Measurements from ENCODE around the gene SUB1.
"Not testable (repeated sequence)": the region's sequence is repeated elsewhere in the genome, so short reads cannot be mapped to it uniquely, and the experiment has no call there.

Gene SUB1

GRCh38 chr5:32566319-32567111, 18.8 kb upstream of the SUB1 start:
- no peak for DNase-seq (ENCODE audit: low read depth)

DNA sequence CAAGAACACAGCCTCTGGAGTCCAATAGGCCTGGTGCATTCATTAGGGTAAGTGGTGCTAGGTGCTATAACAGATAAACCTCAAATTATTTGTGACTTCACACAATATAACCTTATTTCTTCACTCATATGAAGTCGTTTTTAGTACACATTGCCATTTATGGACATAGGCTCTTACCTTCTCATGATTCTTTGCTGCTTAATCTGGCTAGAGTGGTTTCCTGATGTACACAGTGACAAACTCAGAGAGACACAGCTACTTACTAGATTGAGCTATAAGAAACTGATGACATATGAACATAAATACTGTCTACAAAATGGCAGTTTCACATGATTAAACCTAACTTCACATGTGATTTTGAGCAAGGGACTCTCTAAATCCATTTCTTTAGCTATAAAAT, 14.2 kb upstream of the SUB1 start:
- DNase-seq (ENCODE audit: low read depth) = no peak

GRCh38 chr5:32572778-32573480, 12.4 kb upstream of the SUB1 start:
- DNase-seq (ENCODE audit: low read depth) = no peak

DNA sequence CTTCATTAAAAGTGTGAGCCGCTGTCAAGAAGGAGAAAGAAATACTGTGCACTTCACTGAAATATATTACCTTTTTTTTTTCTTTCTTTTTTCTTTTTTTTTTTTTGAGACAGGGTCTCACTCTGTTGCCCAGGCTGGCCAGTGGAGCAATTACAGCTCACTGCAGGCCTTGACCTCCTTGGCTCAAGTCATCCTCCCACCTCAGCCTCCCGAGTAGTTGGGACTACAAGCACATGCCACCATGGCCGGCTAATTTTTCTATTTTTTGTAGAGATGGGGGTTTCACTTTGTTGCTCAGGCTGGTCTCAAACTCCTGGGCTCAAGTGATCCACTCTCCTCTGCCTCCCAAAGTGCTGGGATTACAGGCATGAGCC, 11.9 kb upstream of the SUB1 start:
- DNase-seq (ENCODE audit: low read depth) = not testable (repeated sequence)

GRCh38 chr5:32574540-32575175, 10.7 kb upstream of the SUB1 start:
- no peak for DNase-seq (ENCODE audit: low read depth)

GRCh38 chr5:32578363-32578762, 7.0 kb upstream of the SUB1 start:
- DNase-seq (ENCODE audit: low read depth) = no peak

- no peak for DNase-seq (ENCODE audit: low read depth)
These were observed 6.6 kb upstream of the SUB1 start for GRCh38 chr5:32578764-32579163.

GRCh38 chr5:32581010-32581785, 4.2 kb upstream of the SUB1 start:
- DNase-seq (ENCODE audit: low read depth) = no peak

DNA sequence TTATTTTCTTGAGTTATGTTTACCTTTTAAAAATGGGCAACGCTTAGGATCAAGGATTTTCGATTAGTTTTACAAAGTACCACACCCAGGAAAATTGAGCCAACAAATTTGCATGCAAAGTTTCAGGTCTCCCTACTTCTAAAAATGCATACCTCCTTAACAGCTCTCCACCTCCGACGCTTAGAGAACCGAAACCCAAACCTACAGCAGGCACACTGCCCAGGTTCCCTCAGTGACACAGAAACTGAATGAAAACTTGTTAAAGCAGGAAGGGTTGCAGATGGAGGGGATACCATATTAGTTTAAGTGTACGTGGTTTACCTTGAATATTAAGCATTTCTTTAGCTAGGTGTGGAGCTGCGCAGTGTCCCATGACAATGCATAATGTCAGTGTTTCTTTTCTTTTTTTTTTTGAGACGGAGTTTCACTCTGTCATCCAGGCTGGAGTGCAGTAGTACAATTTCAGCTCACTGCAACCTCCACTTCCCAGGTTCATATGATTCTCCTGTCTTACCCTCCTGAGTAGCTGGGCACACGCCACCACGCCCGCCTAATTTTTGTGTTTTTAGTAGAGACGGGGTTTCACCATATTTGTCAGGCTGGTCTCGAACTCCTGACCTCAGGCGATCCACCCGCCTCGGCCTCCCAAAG, 1.6 kb upstream of the SUB1 start:
- no peak for DNase-seq (ENCODE audit: low read depth)

DNA sequence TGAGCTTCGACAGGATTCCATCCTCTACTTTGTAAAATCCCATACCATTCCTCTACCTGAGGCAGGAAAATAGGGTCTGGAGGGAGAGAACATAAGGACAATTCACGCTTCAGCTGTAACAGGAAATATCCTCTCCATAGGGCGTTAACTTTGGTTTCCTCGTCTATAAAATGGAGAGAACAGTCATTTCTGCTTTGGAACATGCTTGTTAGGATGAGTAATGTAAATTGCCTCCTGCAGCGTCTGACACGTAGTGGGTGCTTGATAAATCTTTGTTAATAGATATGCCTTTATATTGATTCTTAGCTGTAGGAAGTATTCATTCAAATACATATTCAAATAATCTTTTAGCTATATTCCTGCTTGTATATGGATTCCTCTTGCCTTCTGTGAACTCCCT, 711 bp upstream of the SUB1 start:
- no peak for DNase-seq (ENCODE audit: low read depth)

DNA sequence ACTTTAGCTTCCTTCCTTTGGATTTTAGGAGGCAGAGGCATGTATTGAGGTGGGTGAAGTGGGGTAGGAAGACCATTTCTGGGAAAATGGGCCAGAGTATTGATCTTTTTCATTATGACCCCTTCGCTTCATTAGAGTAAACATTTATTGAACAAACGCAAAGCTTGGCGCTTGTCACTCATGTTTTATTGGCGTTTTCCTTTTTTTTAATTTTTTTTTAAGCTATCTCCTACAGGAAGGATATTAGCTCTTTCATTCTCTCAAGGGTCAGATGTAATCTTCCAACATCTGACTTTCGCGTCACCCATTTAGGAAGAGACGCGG, 273 bp upstream of the SUB1 start:
- no peak for DNase-seq (ENCODE audit: low read depth)

GRCh38 chr5:32586276-32586599, 881 bp downstream of the SUB1 start:
- no peak for DNase-seq (ENCODE audit: low read depth)

DNA sequence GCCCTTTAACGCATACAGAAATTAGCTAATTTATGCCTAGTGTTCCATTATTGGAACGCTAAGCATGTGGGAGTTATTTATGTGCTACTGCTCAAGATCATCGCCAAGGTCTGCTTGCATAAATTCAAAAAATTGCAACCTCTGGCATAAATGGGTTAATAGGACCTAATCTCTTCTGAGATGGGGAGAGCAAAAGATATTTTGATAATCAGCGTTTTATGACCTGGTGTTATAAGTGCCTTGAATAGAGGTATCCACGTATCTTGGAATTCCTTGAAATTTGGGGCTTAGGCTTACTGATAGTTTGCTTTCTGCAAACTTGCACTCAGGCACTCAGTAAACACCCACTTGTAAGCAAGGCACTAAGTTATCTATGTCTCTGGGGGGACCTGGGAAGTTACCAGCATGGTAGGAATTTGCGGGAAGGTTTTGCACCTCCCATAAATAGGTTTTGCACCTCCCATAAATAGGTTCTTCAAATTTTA, 1.8 kb downstream of the SUB1 start:
- no peak for DNase-seq (ENCODE audit: low read depth)

DNA sequence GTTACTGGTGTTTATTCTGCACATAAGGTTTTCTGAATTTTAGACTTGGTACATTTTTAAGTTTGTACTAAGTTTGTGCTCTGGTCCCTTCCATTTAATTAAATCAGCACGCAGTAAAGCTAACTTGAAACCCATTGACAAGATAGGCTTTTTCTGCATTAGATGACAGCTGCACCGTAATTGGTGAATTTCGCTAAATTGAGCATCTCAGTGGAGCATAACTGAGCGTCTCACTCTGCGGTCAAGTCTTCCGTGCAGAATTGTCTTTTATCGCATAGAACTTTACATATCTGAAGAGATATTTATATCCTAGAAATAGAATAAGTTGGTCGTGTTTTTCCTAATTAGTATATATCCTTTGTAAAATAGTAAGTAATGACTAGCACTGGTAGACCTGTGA, 4.1 kb downstream of the SUB1 start:
- DNase-seq (ENCODE audit: low read depth) = no peak

GRCh38 chr5:32589942-32590869, 4.8 kb downstream of the SUB1 start:
- DNase-seq (ENCODE audit: low read depth) = peak; percentile 70

DNA sequence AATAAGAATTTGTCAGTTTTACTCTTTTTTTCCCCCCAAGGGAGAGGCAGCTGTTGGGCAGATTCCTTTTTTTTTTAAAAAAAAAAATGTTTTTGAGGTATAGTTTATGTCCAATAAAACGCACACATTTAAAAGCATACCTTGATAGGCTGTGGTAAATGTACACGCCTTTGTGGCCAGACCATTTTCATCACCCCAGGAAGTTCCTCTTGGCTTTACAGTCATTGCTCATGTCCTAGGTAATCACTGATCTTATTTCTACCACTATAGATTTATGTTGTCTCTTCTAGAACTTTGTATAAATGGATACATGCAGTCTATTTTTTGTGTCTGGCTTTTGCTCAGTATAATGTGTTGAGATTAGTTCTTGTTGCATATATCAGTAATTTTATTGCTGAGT, 9.8 kb downstream of the SUB1 start:
- DNase-seq (ENCODE audit: low read depth) = no peak

- no peak for DNase-seq (ENCODE audit: low read depth)
These were observed 11.8 kb downstream of the SUB1 start for GRCh38 chr5:32597041-32597629.

GRCh38 chr5:32598260-32598937, 13.0 kb downstream of the SUB1 start:
- DNase-seq (ENCODE audit: low read depth) = no peak

GRCh38 chr5:32598997-32599549, 13.7 kb downstream of the SUB1 start:
- DNase-seq (ENCODE audit: low read depth) = no peak
